ENCODE data around the gene TCTN2. TPM values are rescaled to one million over a fixed set of nuclear protein-coding genes. Genes with fewer than 3 reads are reported as not detected.

The TCTN2 gene
- total and polyA plus RNA-seq, 9 of the 15 experiments (the other 6 are each of a cell fraction or from before 2014, with no cell fraction given) = 0.58 to 5.5 (median 3.6) TPM

DNA sequence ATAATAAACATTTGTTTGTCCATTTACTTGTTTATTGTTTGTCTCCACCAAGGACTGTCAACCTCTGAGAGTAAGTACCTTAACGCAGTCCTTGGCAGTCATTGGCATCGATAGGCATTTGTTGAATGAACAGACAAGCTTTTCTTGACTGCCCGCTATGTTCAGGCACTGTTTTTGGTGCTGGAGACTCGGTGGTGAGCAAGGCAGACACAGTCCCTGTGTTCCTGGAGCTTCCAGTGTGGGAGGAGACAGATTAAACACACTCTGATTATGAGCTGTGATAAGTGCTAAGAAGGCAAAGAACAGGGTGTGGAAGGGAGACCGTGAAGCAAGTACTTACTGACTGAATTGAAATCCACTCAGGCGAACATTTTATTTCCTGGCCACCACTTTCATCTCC, 42.5 kb downstream of the TCTN2 start (continued):
- TF ChIP-seq ZNF79 (CRISPR knock-in tag; IDR thresholded peaks at IDR 0.05; ENCODE audit: low read depth) (no peak), EP300 (IDR thresholded peaks at IDR 0.05; ENCODE audit: low read length) (peak; percentile 33), POLR2AphosphoS5 (IDR thresholded peaks at IDR 0.05; ENCODE audit: control insufficient read depth, insufficient read depth, low read depth, low read length) (peak; percentile 31; the same call in 1 of the 2 replicates), SLC30A9 (CRISPR knock-in tag; IDR thresholded peaks at IDR 0.05) (no peak), ZNF57 (CRISPR knock-in tag; IDR thresholded peaks at IDR 0.05) (no peak), RBFOX2 (IDR thresholded peaks at IDR 0.05; ENCODE audit: low read depth, low read length) (no peak), ARID1B (IDR thresholded peaks at IDR 0.05) (peak; percentile 66), HDAC1 (IDR thresholded peaks at IDR 0.05) (peak in 1 of 2 experiments; percentile 77; a peak in 1 of 4 replicates), E2F8 (IDR thresholded peaks at IDR 0.05; ENCODE audit: low read depth, partially characterized antibody) (peak; percentile 33), DPF2 (IDR thresholded peaks at IDR 0.05) (peak; percentile 66), AFF1 (IDR thresholded peaks at IDR 0.05; ENCODE audit: low read depth in 1 of 2, partially characterized antibody in 2 of 2) (peak in 1 of 2 experiments; percentile 49), CREM (IDR thresholded peaks at IDR 0.05; ENCODE audit: low read depth) (peak; percentile 12; the same call in 1 of the 2 replicates), NFXL1 (CRISPR knock-in tag; IDR thresholded peaks at IDR 0.05) (no peak), ZNF174 (CRISPR knock-in tag; IDR thresholded peaks at IDR 0.05) (no peak), ELF1 (tag; IDR thresholded peaks at IDR 0.05) (0 out of 2 replicates have a peak, but pooled peaks have one; percentile 44), TAL1 (IDR thresholded peaks at IDR 0.05) (no peak), FOXK2 (conservative IDR thresholded peaks at IDR 0.05 in 1 of 2, IDR thresholded peaks at IDR 0.05 in 1 of 2; ENCODE audit: low read depth in 2 of 2) (0 out of 4 replicates have a peak, but pooled peaks of 1 of the 2 experiments have one; percentile 22), KAT8 (IDR thresholded peaks at IDR 0.05; ENCODE audit: low read depth) (no peak), KLF13 (tag; IDR thresholded peaks at IDR 0.05; ENCODE audit: borderline replicate concordance, low read depth) (no peak)
- TF ChIP-seq, protein P1, sequence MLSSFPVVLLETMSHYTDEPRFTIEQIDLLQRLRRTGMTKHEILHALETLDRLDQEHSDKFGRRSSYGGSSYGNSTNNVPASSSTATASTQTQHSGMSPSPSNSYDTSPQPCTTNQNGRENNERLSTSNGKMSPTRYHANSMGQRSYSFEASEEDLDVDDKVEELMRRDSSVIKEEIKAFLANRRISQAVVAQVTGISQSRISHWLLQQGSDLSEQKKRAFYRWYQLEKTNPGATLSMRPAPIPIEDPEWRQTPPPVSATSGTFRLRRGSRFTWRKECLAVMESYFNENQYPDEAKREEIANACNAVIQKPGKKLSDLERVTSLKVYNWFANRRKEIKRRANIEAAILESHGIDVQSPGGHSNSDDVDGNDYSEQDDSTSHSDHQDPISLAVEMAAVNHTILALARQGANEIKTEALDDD (IDR thresholded peaks at IDR 0.05) = peak; percentile 64; the same call in 1 of the 2 replicates
- TF ChIP-seq, protein P2, sequence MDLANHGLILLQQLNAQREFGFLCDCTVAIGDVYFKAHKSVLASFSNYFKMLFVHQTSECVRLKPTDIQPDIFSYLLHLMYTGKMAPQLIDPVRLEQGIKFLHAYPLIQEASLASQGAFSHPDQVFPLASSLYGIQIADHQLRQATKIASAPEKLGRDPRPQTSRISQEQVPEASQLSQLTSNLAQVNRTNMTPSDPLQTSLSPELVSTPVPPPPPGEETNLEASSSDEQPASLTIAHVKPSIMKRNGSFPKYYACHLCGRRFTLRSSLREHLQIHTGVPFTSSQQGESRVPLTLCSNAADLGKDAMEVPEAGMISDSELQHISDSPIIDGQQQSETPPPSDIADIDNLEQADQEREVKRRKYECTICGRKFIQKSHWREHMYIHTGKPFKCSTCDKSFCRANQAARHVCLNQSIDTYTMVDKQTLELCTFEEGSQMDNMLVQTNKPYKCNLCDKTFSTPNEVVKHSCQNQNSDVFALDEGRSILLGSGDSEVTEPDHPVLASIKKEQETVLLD (IDR thresholded peaks at IDR 0.05) = 0 out of 2 replicates have a peak, but pooled peaks have one; percentile 46

All from K562 (cell line).